Vagina (tissue), 2 donors: Measurements from ENCODE around the gene LDLRAD3.

ENCODE experiments used
- POLR2AphosphoS5 ChIP-seq, 2 donors: sonication (generic); formaldehyde crosslinking; IDR thresholded peaks; one replicate each; pipeline ENCODE4 v1.9.0; 2017; ENCODE audit warnings: antibody characterized with exemption in 2 of 2, mild to moderate bottlenecking in 2 of 2, low read depth in 1 of 2; ENCODE audit not compliant: insufficient read depth in 1 of 2
- TF ChIP-seq, protein P1 (sequence below), 3 experiments: fragments of 450-650 bp in 2 of 3; fragments of 200-600 bp in 1 of 3; sonication (generic) in 1 of 3; IDR thresholded peaks; one replicate each; pipeline ENCODE4 v1.5.1; 2017 to 2019; ENCODE audit warnings: antibody characterized with exemption in 3 of 3, mild to moderate bottlenecking in 2 of 3, moderate library complexity in 2 of 3

- TF ChIP-seq, protein P1, sequence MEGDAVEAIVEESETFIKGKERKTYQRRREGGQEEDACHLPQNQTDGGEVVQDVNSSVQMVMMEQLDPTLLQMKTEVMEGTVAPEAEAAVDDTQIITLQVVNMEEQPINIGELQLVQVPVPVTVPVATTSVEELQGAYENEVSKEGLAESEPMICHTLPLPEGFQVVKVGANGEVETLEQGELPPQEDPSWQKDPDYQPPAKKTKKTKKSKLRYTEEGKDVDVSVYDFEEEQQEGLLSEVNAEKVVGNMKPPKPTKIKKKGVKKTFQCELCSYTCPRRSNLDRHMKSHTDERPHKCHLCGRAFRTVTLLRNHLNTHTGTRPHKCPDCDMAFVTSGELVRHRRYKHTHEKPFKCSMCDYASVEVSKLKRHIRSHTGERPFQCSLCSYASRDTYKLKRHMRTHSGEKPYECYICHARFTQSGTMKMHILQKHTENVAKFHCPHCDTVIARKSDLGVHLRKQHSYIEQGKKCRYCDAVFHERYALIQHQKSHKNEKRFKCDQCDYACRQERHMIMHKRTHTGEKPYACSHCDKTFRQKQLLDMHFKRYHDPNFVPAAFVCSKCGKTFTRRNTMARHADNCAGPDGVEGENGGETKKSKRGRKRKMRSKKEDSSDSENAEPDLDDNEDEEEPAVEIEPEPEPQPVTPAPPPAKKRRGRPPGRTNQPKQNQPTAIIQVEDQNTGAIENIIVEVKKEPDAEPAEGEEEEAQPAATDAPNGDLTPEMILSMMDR (IDR thresholded peaks at IDR 0.05): no peak
- TF ChIP-seq POLR2AphosphoS5 (IDR thresholded peaks at IDR 0.05; ENCODE audit: insufficient read depth in 1 of 2, low read depth in 1 of 2): no peak
These were observed 291.0 kb downstream of the LDLRAD3 start for GRCh38 chr11:36234825-36235224.
